Adrenal gland (tissue), 12 donors: Measurements from ENCODE around the gene MGAT5. TPM values are rescaled to one million over a fixed set of nuclear protein-coding genes. Genes with fewer than 3 reads are reported as not detected.

Experiments used
- DNase-seq, 7 donors: peaks; one replicate each; pipeline ENCODE4 v3.0.0-alpha.2; 2019 to 2020
- H3K27ac ChIP-seq, 5 donors: fragments of 200-600 bp; sonication (generic) in 4 of 5; 1 replicate in 3 of 5; 2 replicates in 2 of 5; pipeline versions ENCODE4 v1.5.1 to v1.8.0; 2016 to 2020; ENCODE audit warnings: mild to moderate bottlenecking in 1 of 5
- H3K27me3 ChIP-seq: fragments of 200-600 bp; 2 replicates; pipeline ENCODE4 v1.8.0; 2021
- H3K36me3 ChIP-seq, 2 donors: fragments of 200-600 bp; replicated peaks in 1 of 2; 1 replicate in 1 of 2; 2 replicates in 1 of 2; pipeline versions ENCODE4 v1.5.1 to v1.8.0; 2018 to 2022
- H3K4me1 ChIP-seq, 2 donors: fragments of 200-600 bp; replicated peaks in 1 of 2; 1 replicate in 1 of 2; 2 replicates in 1 of 2; pipeline versions ENCODE4 v1.5.1 to v1.8.0; 2018 to 2021
- H3K4me3 ChIP-seq, 4 donors: fragments of 200-600 bp; sonication (generic) in 3 of 4; one replicate each; pipeline ENCODE4 v1.5.1; 2016 to 2018
- H3K9me3 ChIP-seq, 3 donors: fragments of 200-600 bp; sonication (generic) in 1 of 3; replicated peaks in 1 of 3; 1 replicate in 2 of 3; 2 replicates in 1 of 3; pipeline versions ENCODE4 v1.5.1 to v1.8.0; 2016 to 2021
- CTCF ChIP-seq, 6 experiments: fragments of 450-650 bp in 4 of 6; fragments of 200-600 bp in 2 of 6; sonication (generic) in 1 of 6; IDR thresholded peaks; 1 replicate in 5 of 6; 2 replicates in 1 of 6; pipeline versions ENCODE4 v1.5.1 to v1.8.0; 2016 to 2021; ENCODE audit warnings: antibody characterized with exemption in 6 of 6, mild to moderate bottlenecking in 2 of 6, moderate library complexity in 1 of 6
- POLR2A ChIP-seq, 2 donors: fragments of 450-650 bp; IDR thresholded peaks; one replicate each; pipeline ENCODE4 v1.6.1; 2017; ENCODE audit warnings: antibody characterized with exemption in 2 of 2, mild to moderate bottlenecking in 2 of 2, moderate library complexity in 1 of 2
- WGBS, 4 donors: extraction: QIAGEN DNeasy Blood & Tissue Kit in 2 of 4; methylation state at CpG; one replicate each; pipeline versions ENCODE4 v1.1.5 to v1.1.7; 2013 to 2017; 5-methylcytosine and 5-hydroxymethylcytosine counted together
- intact Hi-C, 2 donors: fragments of 100-400 bp; cut with DNase I; formaldehyde crosslinking; loops; one replicate each; pipeline versions ENCODE4 v1.14.1 to v1.15.0; 2022 to 2023
- polyA plus RNA-seq, 3 donors: library from polyadenylated mRNA; stranded (reverse); fragments of 200-250 nt in 2 of 3; fragments of 350-450 nt in 1 of 3; fragmentation: Illumina TruSeq in 1 of 3; extraction: RNeasy Lipid Tissue Mini Kit (QIAGEN cat#74804) in 1 of 3; gene quantifications; one replicate each; pipeline ENCODE4 v1.2.3, GENCODE V29; 2013 to 2014
- total RNA-seq, 9 donors: library from RNA; depleted of rRNA in 4 of 9; stranded (reverse); fragments of >200 nt in 4 of 9; fragments of 120-200 nt in 1 of 9; fragmentation: NEBNext Ultra II Directional in 1 of 9; extraction: Animal tissue kit (Norgen Biotek cat#: 25700) in 1 of 9; gene quantifications; one replicate each; pipeline versions ENCODE4 v1.1.0 to v1.2.4, GENCODE V29; 2013 to 2023
- donor health status: healthy with polysubstance abuse.
- donor health status: Bipolar disorder and iron deficiency.
- donor health status: DM: yes; HTN: yes; CAD: no.
- donor health status: DM: no; HTN: no; CAD: no.
- donor health status: DM: no; HTN: no; CAD: no.
- donor health status: DM: yes; HTN: yes; CAD: no.

The MGAT5 gene
- total and polyA plus RNA-seq, 12 donors: 2.9 to 74.6 (median 41.1) TPM

GRCh38 chr2:134454931-134455330 is 201.1 kb downstream of the MGAT5 start:
- intact Hi-C loops: loop anchor here (10.0 kb wide), 2 partner anchors 340 to 460 kb away; partner anchors contain the start of gene CCNT2 (in 1 of the 2)
- TF ChIP-seq CTCF (IDR thresholded peaks at IDR 0.05): no peak
- H3K27ac ChIP-seq: no peak overlapping the region
- H3K27me3 ChIP-seq: no peaks in the 10 kb centered on the region
- H3K4me3 ChIP-seq: no peak overlapping the region
- no peak for DNase-seq
- WGBS, 4 donors: 82 to 95% (median 88%) methylated on average over 4 to 6 of the region's 6 CpGs
- H3K36me3 ChIP-seq: no peaks in the 10 kb centered on the region
- H3K9me3 ChIP-seq: no peaks in the 10 kb centered on the region
- no peaks in the 10 kb centered on the region for H3K4me1 ChIP-seq

DNA sequence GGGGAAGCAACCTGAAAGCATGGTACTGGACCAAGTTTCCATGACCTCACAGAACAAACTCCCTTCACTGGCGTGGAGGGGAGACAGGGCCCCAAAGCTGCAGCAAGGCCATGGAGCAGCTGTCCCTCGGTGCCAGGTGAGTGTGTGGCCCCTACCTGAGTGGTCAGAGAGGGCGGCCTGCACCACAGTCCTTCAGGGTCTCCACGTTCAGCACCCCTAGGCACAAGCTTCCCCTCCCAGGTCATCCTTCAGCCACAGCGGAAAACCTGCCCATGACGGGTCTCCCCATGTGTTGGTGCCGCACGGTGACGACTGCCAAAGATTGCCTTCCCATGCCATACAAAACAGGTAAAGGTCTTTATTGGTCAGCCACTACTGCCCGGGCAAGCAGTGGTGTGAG is 201.6 kb downstream of the MGAT5 start:
- intact Hi-C loops: loop anchor here (10.0 kb wide), 2 partner anchors 341 to 459 kb away; partner anchors contain the start of gene CCNT2 (in 1 of the 2)
- TF ChIP-seq CTCF (IDR thresholded peaks at IDR 0.05) (no peak), POLR2A (IDR thresholded peaks at IDR 0.05) (no peak)

GRCh38 chr2:134457353-134457752 is 203.5 kb downstream of the MGAT5 start:
- H3K36me3 ChIP-seq: no peaks in the 10 kb centered on the region
- no peaks in the 10 kb centered on the region for H3K4me1 ChIP-seq
- H3K27ac ChIP-seq: no peak overlapping the region
- no peak for DNase-seq
- no peaks in the 10 kb centered on the region for H3K27me3 ChIP-seq
- no peaks in the 10 kb centered on the region for H3K9me3 ChIP-seq
- TF ChIP-seq CTCF (IDR thresholded peaks at IDR 0.05): no peak
- no peak for TF ChIP-seq POLR2A (IDR thresholded peaks at IDR 0.05)
- intact Hi-C loops: loop anchor here (10.0 kb wide), 2 partner anchors 343 to 457 kb away; partner anchors contain the start of gene CCNT2 (in 1 of the 2)
- WGBS, 4 donors: 90 to 98% (median 96%) methylated on average over 7 of the region's 7 CpGs
- H3K4me3 ChIP-seq: no peak overlapping the region

More for the DNA sequence above, 201.6 kb downstream of the MGAT5 start:
- Histone ChIP-seq H3K9me3 (no peaks in the 10 kb centered on the region), H3K27ac (no peak overlapping the region), H3K4me3 (no peak overlapping the region), H3K27me3 (no peaks in the 10 kb centered on the region), H3K4me1 (no peaks in the 10 kb centered on the region), H3K36me3 (no peaks in the 10 kb centered on the region)
- 85 to 97% (median 91%) methylated on average over 9 to 10 of the region's 10 CpGs for WGBS, 4 donors
- no peak for DNase-seq

DNA sequence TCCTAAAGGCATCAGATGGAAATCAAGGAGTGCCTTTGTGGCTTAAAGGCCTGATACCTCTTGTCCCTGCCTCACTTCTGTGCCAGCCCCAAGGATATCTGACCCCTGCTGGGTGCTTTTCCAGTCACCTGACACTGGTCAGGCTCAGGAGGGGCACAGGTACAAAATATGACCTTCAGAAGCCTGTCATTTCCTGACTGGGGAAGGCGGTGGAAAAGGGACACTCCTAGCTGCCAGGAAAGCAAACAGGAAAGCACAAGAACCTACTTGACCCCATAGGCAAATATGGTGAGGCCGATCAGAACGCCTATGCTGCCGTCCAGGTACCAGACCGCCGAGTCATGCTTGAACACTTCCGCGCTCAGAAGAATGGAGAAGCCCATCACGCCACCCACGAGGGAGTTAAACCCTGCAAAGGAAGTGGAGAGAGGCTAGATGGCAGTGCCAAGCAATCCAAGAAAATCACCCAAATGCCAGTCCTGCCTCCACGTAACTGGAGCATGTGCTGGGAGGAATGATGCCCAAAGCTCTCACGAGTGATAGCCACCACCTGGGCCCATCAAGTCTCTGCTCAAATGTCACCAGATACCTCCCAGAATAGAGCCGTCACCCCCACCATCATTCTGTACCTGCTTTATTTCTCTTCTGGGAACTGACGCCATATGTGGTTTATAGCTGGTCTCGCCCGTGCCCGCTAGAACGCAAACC is 204.0 kb downstream of the MGAT5 start:
- intact Hi-C loops: loop anchor here (10.0 kb wide), 2 partner anchors 343 to 457 kb away; partner anchors contain the start of gene CCNT2 (in 1 of the 2)
- Histone ChIP-seq H3K36me3 (no peaks in the 10 kb centered on the region), H3K4me3 (no peak overlapping the region), H3K27me3 (no peaks in the 10 kb centered on the region), H3K9me3 (no peaks in the 10 kb centered on the region), H3K4me1 (no peaks in the 10 kb centered on the region), H3K27ac (no peak overlapping the region)
- TF ChIP-seq CTCF (IDR thresholded peaks at IDR 0.05) (no peak), POLR2A (IDR thresholded peaks at IDR 0.05) (no peak)
- 91 to 93% (median 92%) methylated on average over 18 of the region's 18 CpGs for WGBS, 4 donors
- DNase-seq: no peak
